Measurements from ENCODE around the gene SLC1A3. TPM values are rescaled to one million over a fixed set of nuclear protein-coding genes. Genes with fewer than 3 reads are reported as not detected.

The SLC1A3 gene
- total and polyA plus RNA-seq, 10 of the 15 experiments (the other 5 are each of a cell fraction or from before 2014, with no cell fraction given) = 0.23 to 4.4 (median 3.3) TPM

- TF ChIP-seq HDGF (IDR thresholded peaks at IDR 0.05) (no peak), DPF2 (IDR thresholded peaks at IDR 0.05) (no peak), JUNB (IDR thresholded peaks at IDR 0.05) (no peak), NR2C1 (IDR thresholded peaks at IDR 0.05) (no peak)
These were observed 45.6 kb downstream of the SLC1A3 start (continued) for GRCh38 chr5:36651761-36652685.

DNA sequence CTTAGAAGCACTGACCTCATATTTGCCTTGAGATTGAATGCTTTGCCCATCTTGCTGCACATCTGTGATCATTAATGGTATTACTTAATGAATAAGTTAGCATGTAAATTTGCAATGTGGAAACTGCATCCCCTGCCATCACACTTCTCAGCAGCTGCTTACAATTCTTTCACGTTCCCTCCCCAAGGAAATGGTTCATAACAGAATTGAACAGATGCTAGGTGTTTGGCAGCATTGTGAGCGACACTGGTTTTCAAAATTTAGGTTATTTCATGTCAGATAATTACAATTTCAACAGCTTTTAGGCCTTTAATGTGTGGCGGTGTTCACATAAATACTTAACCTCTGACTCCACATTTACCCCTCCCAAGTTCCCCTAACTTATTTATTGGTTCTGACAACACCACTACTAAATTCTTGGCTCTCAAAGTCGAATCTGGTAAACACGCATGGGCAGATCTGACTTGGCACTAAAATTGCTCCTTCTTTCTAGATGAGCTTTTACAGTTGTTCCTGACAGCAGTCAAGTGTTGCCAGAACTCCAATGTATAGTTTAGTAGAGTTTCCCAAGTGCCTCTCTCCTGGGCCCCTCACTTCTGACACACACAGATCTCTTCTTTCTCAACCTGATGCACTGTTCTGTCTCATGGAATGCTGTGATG lies 46.8 kb downstream of the SLC1A3 start:
- ChIA-PET RAD21 (ENCODE audit: unreplicated experiment) (no interaction called here), POLR2A (no interaction called here), SMC1A (ENCODE audit: uncharacterized antibody, unreplicated experiment) (interaction anchor here (0.9 kb wide), 1 partner anchor 12 kb away, joined by 3 read pairs; no protein-coding TSS in a partner anchor), CTCF (no interaction called here)
- no peak overlapping the region for H3K27ac ChIP-seq (ENCODE audit: control insufficient read depth, insufficient read depth)
- no TSS peak for BruUV-seq (replicated peaks)
- H3K4me1 ChIP-seq (ENCODE audit: control insufficient read depth, insufficient read depth, low read length) = no peaks in the 10 kb centered on the region
- no peaks in the 10 kb centered on the region; a peak in 3 of 4 replicates for H3K27me3 ChIP-seq (replicated peaks in 1 of 2; ENCODE audit: control insufficient read depth in 2 of 2, insufficient read depth in 2 of 2, low read length in 1 of 2)
- FAIRE-seq (no peak), DNase-seq (ENCODE audit: low read depth, low spot score) (no peak), ATAC-seq (no peak)
- no peaks in the 10 kb centered on the region for H3K36me3 ChIP-seq (ENCODE audit: control insufficient read depth in 2 of 2, insufficient read depth in 2 of 2, low read length in 1 of 2)
- intact Hi-C loops (cut with micrococcal nuclease; ENCODE audit: unreplicated experiment) = no loop called here
- H3K4me3 ChIP-seq = no peak overlapping the region
- no peaks in the 10 kb centered on the region for H3K79me2 ChIP-seq (ENCODE audit: control insufficient read depth, insufficient read depth, low read length)
- H3K4me2 ChIP-seq (ENCODE audit: control insufficient read depth, insufficient read depth) = no peak overlapping the region
- in situ Hi-C loops (cut with MboI) = no loop called here
- WGBS (ENCODE audit: insufficient coverage, insufficient replicate concordance, low lambda C conversion rate, missing lambda C conversion rate) = 37% methylated on average over 5 of the region's 5 CpGs
- no peaks in the 10 kb centered on the region for H3K9me3 ChIP-seq (replicated peaks; ENCODE audit: control insufficient read depth, insufficient read depth, low read length)
- no peak overlapping the region for H3K9ac ChIP-seq (ENCODE audit: control insufficient read depth, insufficient read depth, low read length)
- H4K20me1 ChIP-seq (ENCODE audit: control insufficient read depth, insufficient read depth) = no peaks in the 10 kb centered on the region
- no peak overlapping the region for H2AFZ ChIP-seq (ENCODE audit: control insufficient read depth, low read depth, low read length)
- no peak for TF ChIP-seq STAT1 (conservative IDR thresholded peaks at IDR 0.05)
- no peak for TF ChIP-seq PAX8 (IDR thresholded peaks at IDR 0.05)
- TF ChIP-seq, protein P1, sequence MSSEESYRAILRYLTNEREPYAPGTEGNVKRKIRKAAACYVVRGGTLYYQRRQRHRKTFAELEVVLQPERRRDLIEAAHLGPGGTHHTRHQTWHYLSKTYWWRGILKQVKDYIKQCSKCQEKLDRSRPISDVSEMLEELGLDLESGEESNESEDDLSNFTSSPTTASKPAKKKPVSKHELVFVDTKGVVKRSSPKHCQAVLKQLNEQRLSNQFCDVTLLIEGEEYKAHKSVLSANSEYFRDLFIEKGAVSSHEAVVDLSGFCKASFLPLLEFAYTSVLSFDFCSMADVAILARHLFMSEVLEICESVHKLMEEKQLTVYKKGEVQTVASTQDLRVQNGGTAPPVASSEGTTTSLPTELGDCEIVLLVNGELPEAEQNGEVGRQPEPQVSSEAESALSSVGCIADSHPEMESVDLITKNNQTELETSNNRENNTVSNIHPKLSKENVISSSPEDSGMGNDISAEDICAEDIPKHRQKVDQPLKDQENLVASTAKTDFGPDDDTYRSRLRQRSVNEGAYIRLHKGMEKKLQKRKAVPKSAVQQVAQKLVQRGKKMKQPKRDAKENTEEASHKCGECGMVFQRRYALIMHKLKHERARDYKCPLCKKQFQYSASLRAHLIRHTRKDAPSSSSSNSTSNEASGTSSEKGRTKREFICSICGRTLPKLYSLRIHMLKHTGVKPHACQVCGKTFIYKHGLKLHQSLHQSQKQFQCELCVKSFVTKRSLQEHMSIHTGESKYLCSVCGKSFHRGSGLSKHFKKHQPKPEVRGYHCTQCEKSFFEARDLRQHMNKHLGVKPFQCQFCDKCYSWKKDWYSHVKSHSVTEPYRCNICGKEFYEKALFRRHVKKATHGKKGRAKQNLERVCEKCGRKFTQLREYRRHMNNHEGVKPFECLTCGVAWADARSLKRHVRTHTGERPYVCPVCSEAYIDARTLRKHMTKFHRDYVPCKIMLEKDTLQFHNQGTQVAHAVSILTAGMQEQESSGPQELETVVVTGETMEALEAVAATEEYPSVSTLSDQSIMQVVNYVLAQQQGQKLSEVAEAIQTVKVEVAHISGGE (CRISPR knock-in tag; IDR thresholded peaks at IDR 0.05) = no peak
- TF ChIP-seq, protein P2, sequence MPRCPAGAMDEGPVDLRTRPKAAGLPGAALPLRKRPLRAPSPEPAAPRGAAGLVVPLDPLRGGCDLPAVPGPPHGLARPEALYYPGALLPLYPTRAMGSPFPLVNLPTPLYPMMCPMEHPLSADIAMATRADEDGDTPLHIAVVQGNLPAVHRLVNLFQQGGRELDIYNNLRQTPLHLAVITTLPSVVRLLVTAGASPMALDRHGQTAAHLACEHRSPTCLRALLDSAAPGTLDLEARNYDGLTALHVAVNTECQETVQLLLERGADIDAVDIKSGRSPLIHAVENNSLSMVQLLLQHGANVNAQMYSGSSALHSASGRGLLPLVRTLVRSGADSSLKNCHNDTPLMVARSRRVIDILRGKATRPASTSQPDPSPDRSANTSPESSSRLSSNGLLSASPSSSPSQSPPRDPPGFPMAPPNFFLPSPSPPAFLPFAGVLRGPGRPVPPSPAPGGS (IDR thresholded peaks at IDR 0.05; ENCODE audit: borderline replicate concordance, insufficient read depth, low read depth, low read length, poor library complexity, severe bottlenecking) = no peak
- no peak for TF ChIP-seq LARP7 (IDR thresholded peaks at IDR 0.05)
- TF ChIP-seq SMC3 (IDR thresholded peaks at IDR 0.05; ENCODE audit: borderline replicate concordance, low read length) = no peak
- TF ChIP-seq PBX3 (IDR thresholded peaks at IDR 0.05; ENCODE audit: insufficient replicate concordance, low read depth, low read length) = no peak
- no peak for TF ChIP-seq NFYB (IDR thresholded peaks at IDR 0.05; ENCODE audit: insufficient read depth, low read depth, low read length)
- TF ChIP-seq EED (IDR thresholded peaks at IDR 0.05; ENCODE audit: low read depth) = no peak
